ENCODE measurements around the gene SHISA6. TPM values are rescaled to one million over a fixed set of nuclear protein-coding genes. Genes with fewer than 3 reads are reported as not detected.

The SHISA6 gene
- polyA plus RNA-seq, 1 of the 3 experiments (the other 2 are of a cell fraction), result not detected

DNA sequence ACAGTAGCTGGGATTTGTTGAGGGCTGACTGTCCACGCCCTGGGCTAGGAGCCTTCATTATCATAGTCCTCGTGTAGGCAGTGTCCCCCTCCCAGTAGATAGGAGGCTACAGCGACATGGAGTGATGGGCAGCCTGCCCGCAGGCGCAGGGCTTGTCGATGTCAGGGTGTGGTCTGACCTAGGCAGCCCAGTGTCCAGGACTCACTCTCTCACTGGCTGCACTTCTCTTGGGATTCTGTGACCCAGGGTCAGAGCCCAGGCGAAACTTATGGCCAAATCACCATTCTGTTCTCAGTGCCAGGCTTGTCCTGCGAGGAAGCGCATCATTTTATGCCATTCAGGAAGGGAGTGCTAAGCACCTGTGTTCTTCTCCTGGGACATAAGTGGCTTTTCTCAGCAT, 32.6 kb downstream of the SHISA6 start:
- H3K27me3 ChIP-seq (ENCODE audit: insufficient read depth), result no peaks in the 10 kb centered on the region
- H3F3A ChIP-seq (replicated peaks; ENCODE audit: insufficient read depth), result no peaks in the 10 kb centered on the region
- ChIA-PET POLR2A (no interaction called here), CTCF (no interaction called here)
- no peak overlapping the region for H3K4me3 ChIP-seq (ENCODE audit: low read depth in 2 of 2, low read length in 1 of 2)
- WGBS (ENCODE audit: low lambda C conversion rate), result 32% methylated on average over 8 of the region's 9 CpGs
- no peaks in the 10 kb centered on the region for H3K9me2 ChIP-seq
- no peak overlapping the region for H3K9ac ChIP-seq
- H3K79me2 ChIP-seq (ENCODE audit: insufficient read depth), result no peaks in the 10 kb centered on the region
- no peak for DNase-seq
- H4K20me1 ChIP-seq (ENCODE audit: insufficient read depth), result no peaks in the 10 kb centered on the region
- no peaks in the 10 kb centered on the region for H3K9me3 ChIP-seq
- TF ChIP-seq FOSL2 (IDR thresholded peaks at IDR 0.05; ENCODE audit: borderline replicate concordance, low read depth), result no peak
- no peaks in the 10 kb centered on the region for H3K36me3 ChIP-seq (replicated peaks in 1 of 2; ENCODE audit: control insufficient read depth in 1 of 2, insufficient read depth in 2 of 2, low read length in 1 of 2)
- H3K27ac ChIP-seq (ENCODE audit: low read depth in 2 of 2, low read length in 1 of 2), result no peak overlapping the region
- no peak overlapping the region for H3K4me2 ChIP-seq
- no peak overlapping the region for H2AFZ ChIP-seq (ENCODE audit: low read depth)
- no peaks in the 10 kb centered on the region for H3K4me1 ChIP-seq (ENCODE audit: control insufficient read depth in 1 of 2, insufficient read depth in 2 of 2, low read depth in 1 of 2, low read length in 1 of 2)

DNA sequence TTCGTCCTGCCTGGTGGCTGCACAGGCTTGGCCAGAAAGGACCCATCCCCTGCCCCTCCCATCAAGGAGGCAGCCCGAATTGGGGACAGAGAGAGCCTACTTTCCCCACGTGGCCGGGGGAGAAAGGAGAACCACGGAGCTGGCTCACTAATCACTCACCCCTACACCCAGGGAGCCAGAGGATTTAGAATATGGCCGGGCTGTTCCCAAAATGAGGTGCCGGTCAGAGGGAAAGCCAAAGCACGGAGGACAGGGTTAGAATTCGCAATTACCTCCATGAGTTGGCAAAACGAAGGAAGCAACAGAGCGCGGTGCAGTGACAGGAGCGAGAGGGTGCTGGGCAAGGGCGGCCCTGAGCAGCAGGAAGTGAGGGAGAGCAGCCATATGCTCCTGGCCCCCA, 33.1 kb downstream of the SHISA6 start:
- CTCF ChIA-PET, result no interaction called here
- Histone ChIP-seq H4K20me1 (ENCODE audit: insufficient read depth) (no peaks in the 10 kb centered on the region), H3K9me2 (no peaks in the 10 kb centered on the region), H3F3A (replicated peaks; ENCODE audit: insufficient read depth) (no peaks in the 10 kb centered on the region), H3K4me1 (ENCODE audit: control insufficient read depth in 1 of 2, insufficient read depth in 2 of 2, low read depth in 1 of 2, low read length in 1 of 2) (no peaks in the 10 kb centered on the region), H3K9ac (no peak overlapping the region), H3K27ac (ENCODE audit: low read depth in 2 of 2, low read length in 1 of 2) (no peak overlapping the region), H3K4me3 (ENCODE audit: low read depth in 2 of 2, low read length in 1 of 2) (no peak overlapping the region), H3K9me3 (no peaks in the 10 kb centered on the region), H3K27me3 (ENCODE audit: insufficient read depth) (no peaks in the 10 kb centered on the region), H3K36me3 (replicated peaks in 1 of 2; ENCODE audit: control insufficient read depth in 1 of 2, insufficient read depth in 2 of 2, low read length in 1 of 2) (no peaks in the 10 kb centered on the region), H3K4me2 (no peak overlapping the region), H3K79me2 (ENCODE audit: insufficient read depth) (no peaks in the 10 kb centered on the region), H2AFZ (ENCODE audit: low read depth) (no peak overlapping the region)
- WGBS (ENCODE audit: low lambda C conversion rate), result 39% methylated on average over 12 of the region's 14 CpGs
- TF ChIP-seq MXI1 (IDR thresholded peaks at IDR 0.05; ENCODE audit: low read depth, low read length) (no peak), YY1 (IDR thresholded peaks at IDR 0.05; ENCODE audit: low read depth) (no peak), SMC3 (IDR thresholded peaks at IDR 0.05; ENCODE audit: low read depth, low read length) (no peak), SIN3A (IDR thresholded peaks at IDR 0.05; ENCODE audit: borderline replicate concordance, low read depth, low read length) (no peak), TCF12 (IDR thresholded peaks at IDR 0.05) (no peak), EP300 (IDR thresholded peaks at IDR 0.05; ENCODE audit: borderline replicate concordance in 1 of 2, low read depth in 1 of 2, low read length in 1 of 2) (no peak), POLR2AphosphoS5 (IDR thresholded peaks at IDR 0.05; ENCODE audit: low read depth, low read length) (no peak), RXRA (IDR thresholded peaks at IDR 0.05; ENCODE audit: borderline replicate concordance, low read depth) (no peak), TEAD4 (IDR thresholded peaks at IDR 0.05; ENCODE audit: borderline replicate concordance, insufficient read depth) (no peak), FOSL2 (IDR thresholded peaks at IDR 0.05; ENCODE audit: borderline replicate concordance, low read depth) (no peak), NFIC (IDR thresholded peaks at IDR 0.05; ENCODE audit: borderline replicate concordance) (no peak), RFX5 (IDR thresholded peaks at IDR 0.05; ENCODE audit: low read length) (no peak), RAD21 (IDR thresholded peaks at IDR 0.05; ENCODE audit: low read length) (no peak), EZH2phosphoT487 (IDR thresholded peaks at IDR 0.05; ENCODE audit: borderline replicate concordance, low read depth) (no peak), CHD2 (IDR thresholded peaks at IDR 0.05; ENCODE audit: low read length, partially characterized antibody) (no peak)
- TF ChIP-seq, protein P1, sequence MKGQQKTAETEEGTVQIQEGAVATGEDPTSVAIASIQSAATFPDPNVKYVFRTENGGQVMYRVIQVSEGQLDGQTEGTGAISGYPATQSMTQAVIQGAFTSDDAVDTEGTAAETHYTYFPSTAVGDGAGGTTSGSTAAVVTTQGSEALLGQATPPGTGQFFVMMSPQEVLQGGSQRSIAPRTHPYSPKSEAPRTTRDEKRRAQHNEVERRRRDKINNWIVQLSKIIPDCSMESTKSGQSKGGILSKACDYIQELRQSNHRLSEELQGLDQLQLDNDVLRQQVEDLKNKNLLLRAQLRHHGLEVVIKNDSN (IDR thresholded peaks at IDR 0.05; ENCODE audit: borderline replicate concordance, low read depth), result no peak
- TF ChIP-seq, protein P2, sequence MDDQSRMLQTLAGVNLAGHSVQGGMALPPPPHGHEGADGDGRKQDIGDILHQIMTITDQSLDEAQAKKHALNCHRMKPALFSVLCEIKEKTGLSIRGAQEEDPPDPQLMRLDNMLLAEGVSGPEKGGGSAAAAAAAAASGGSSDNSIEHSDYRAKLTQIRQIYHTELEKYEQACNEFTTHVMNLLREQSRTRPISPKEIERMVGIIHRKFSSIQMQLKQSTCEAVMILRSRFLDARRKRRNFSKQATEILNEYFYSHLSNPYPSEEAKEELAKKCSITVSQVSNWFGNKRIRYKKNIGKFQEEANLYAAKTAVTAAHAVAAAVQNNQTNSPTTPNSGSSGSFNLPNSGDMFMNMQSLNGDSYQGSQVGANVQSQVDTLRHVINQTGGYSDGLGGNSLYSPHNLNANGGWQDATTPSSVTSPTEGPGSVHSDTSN (IDR thresholded peaks at IDR 0.05), result no peak
- TF ChIP-seq, protein P3, sequence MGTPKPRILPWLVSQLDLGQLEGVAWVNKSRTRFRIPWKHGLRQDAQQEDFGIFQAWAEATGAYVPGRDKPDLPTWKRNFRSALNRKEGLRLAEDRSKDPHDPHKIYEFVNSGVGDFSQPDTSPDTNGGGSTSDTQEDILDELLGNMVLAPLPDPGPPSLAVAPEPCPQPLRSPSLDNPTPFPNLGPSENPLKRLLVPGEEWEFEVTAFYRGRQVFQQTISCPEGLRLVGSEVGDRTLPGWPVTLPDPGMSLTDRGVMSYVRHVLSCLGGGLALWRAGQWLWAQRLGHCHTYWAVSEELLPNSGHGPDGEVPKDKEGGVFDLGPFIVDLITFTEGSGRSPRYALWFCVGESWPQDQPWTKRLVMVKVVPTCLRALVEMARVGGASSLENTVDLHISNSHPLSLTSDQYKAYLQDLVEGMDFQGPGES (IDR thresholded peaks at IDR 0.05; ENCODE audit: low read depth, low read length), result no peak
- TF ChIP-seq, protein P4, sequence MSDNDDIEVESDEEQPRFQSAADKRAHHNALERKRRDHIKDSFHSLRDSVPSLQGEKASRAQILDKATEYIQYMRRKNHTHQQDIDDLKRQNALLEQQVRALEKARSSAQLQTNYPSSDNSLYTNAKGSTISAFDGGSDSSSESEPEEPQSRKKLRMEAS (IDR thresholded peaks at IDR 0.05; ENCODE audit: low read depth), result no peak
- TF ChIP-seq, protein P5, sequence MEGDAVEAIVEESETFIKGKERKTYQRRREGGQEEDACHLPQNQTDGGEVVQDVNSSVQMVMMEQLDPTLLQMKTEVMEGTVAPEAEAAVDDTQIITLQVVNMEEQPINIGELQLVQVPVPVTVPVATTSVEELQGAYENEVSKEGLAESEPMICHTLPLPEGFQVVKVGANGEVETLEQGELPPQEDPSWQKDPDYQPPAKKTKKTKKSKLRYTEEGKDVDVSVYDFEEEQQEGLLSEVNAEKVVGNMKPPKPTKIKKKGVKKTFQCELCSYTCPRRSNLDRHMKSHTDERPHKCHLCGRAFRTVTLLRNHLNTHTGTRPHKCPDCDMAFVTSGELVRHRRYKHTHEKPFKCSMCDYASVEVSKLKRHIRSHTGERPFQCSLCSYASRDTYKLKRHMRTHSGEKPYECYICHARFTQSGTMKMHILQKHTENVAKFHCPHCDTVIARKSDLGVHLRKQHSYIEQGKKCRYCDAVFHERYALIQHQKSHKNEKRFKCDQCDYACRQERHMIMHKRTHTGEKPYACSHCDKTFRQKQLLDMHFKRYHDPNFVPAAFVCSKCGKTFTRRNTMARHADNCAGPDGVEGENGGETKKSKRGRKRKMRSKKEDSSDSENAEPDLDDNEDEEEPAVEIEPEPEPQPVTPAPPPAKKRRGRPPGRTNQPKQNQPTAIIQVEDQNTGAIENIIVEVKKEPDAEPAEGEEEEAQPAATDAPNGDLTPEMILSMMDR (IDR thresholded peaks at IDR 0.05), result no peak
- POLR2A ChIA-PET, result no interaction called here
- DNase-seq, result no peak

Data from SK-N-SH (cell line).